HCT116 (cell line): ENCODE data around the gene TLR4.

Experiments used
- ATF3 ChIP-seq: IDR thresholded peaks from 2 replicates; pipeline ENCODE4 v1.6.1; 2012
- CEBPB ChIP-seq: IDR thresholded peaks from 2 replicates; pipeline ENCODE4 v1.6.1; 2012; ENCODE audit warnings: low read depth
- CTCF ChIP-seq, 3 experiments: fragments of 200-600 bp in 1 of 3; sonication (generic) in 1 of 3; IDR thresholded peaks in 2 of 3; conservative IDR thresholded peaks in 1 of 3; 2 replicates each; pipeline ENCODE4 v1.5.1; 2012 to 2017; ENCODE audit warnings: low read depth in 2 of 3, low read length in 2 of 3, antibody characterized with exemption in 1 of 3, borderline replicate concordance in 1 of 3, control low read depth in 1 of 3, mild to moderate bottlenecking in 1 of 3, mixed read lengths in 1 of 3, mixed run types in 1 of 3, moderate library complexity in 1 of 3; ENCODE audit not compliant: insufficient read depth in 1 of 3
- EGR1 ChIP-seq: IDR thresholded peaks from 2 replicates; pipeline ENCODE4 v1.6.1; 2012; ENCODE audit warnings: low read depth
- EZH2 ChIP-seq: fragments of 200-600 bp; sonication (generic); IDR thresholded peaks from 2 replicates; pipeline ENCODE4 v1.6.1; 2017; ENCODE audit warnings: antibody characterized with exemption, mixed run types
- EZH2phosphoT487 ChIP-seq: fragments of 200-600 bp; IDR thresholded peaks from 2 replicates; pipeline ENCODE4 v1.6.1; 2018; ENCODE audit warnings: antibody characterized with exemption, borderline replicate concordance
- POLR2A ChIP-seq: IDR thresholded peaks from 2 replicates; pipeline ENCODE4 v1.7.0; 2011; ENCODE audit warnings: borderline replicate concordance; ENCODE audit not compliant: insufficient read depth, insufficient read length; ENCODE audit errors: extremely low read depth
- POLR2AphosphoS5 ChIP-seq: IDR thresholded peaks from 2 replicates; pipeline ENCODE4 v1.6.1; 2011; ENCODE audit warnings: mild to moderate bottlenecking, low read depth, low read length, moderate library complexity
- RAD21 ChIP-seq: IDR thresholded peaks from 2 replicates; pipeline ENCODE4 v1.6.1; 2012; ENCODE audit warnings: low read depth, mild to moderate bottlenecking
- YY1 ChIP-seq: IDR thresholded peaks from 2 replicates; pipeline ENCODE4 v1.6.1; 2011; ENCODE audit warnings: low read length, low read depth, moderate library complexity, mild to moderate bottlenecking; ENCODE audit not compliant: insufficient replicate concordance; ENCODE audit errors: extremely low read depth
- ZFX ChIP-seq: fragments of 450-650 bp; IDR thresholded peaks from 2 replicates; pipeline ENCODE4 v1.6.1; 2017

GRCh38 chr9:117763314-117763713, 59.1 kb downstream of the TLR4 start:
- TF ChIP-seq CTCF (IDR thresholded peaks at IDR 0.05 in 2 of 3, conservative IDR thresholded peaks at IDR 0.05 in 1 of 3; ENCODE audit: borderline replicate concordance in 1 of 3, insufficient read depth in 1 of 3, low read depth in 2 of 3, low read length in 2 of 3) (no peak), EZH2 (no peak), EGR1 (no peak), POLR2A (no peak), ATF3 (no peak), EZH2phosphoT487 (no peak), POLR2AphosphoS5 (no peak), RAD21 (no peak), ZFX (no peak), YY1 (no peak), CEBPB (no peak)
